Measurements from ENCODE around the gene CACNG8. TPM values are rescaled to one million over a fixed set of nuclear protein-coding genes. Genes with fewer than 3 reads are reported as not detected.

CACNG8 gene
- total RNA-seq, 4 donors from 2014 or later, result under 0.01 TPM; not detected in 3

DNA sequence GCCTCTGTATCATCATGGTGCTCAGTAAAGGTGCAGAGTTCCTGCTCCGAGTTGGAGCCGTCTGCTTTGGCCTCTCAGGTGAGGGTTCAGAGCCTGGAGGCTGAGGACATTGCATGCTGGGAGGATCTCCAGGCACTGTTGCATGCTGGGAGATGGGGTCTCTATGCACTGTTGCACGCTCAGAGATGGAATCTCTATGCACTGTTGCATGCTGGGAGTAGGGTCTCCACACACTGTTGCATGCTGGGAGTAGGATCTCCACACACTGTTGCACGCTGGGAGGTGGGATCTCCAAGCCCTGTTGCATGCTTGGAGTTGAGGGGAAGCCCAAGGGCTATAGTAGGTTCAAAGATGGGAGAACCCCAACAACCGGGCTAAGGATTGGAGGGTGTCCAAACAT lies 37.0 kb downstream of the CACNG8 start:
- TF ChIP-seq, protein P1, sequence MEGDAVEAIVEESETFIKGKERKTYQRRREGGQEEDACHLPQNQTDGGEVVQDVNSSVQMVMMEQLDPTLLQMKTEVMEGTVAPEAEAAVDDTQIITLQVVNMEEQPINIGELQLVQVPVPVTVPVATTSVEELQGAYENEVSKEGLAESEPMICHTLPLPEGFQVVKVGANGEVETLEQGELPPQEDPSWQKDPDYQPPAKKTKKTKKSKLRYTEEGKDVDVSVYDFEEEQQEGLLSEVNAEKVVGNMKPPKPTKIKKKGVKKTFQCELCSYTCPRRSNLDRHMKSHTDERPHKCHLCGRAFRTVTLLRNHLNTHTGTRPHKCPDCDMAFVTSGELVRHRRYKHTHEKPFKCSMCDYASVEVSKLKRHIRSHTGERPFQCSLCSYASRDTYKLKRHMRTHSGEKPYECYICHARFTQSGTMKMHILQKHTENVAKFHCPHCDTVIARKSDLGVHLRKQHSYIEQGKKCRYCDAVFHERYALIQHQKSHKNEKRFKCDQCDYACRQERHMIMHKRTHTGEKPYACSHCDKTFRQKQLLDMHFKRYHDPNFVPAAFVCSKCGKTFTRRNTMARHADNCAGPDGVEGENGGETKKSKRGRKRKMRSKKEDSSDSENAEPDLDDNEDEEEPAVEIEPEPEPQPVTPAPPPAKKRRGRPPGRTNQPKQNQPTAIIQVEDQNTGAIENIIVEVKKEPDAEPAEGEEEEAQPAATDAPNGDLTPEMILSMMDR (IDR thresholded peaks at IDR 0.05; ENCODE audit: low read depth), result no peak

DNA sequence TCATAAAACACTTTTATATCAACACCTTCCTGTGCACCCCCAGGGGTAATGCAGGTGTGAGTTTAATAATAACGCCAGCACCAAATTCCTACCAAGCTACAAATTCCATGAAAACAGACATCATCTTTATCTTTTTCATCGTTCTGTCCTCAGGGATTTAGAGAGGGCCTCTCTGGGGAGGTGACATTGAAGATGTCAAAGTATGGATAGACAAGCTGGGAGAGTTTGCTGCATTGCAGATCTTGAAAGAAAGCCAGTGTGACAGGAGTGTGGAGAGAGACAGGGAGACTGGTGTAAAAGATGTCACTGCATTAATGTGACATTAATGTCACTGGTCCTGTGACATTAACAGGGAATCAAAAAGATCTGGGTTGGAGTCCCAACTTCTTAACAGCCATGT lies 38.8 kb downstream of the CACNG8 start:
- TF ChIP-seq, protein P1 (IDR thresholded peaks at IDR 0.05; ENCODE audit: low read depth), result no peak

DNA sequence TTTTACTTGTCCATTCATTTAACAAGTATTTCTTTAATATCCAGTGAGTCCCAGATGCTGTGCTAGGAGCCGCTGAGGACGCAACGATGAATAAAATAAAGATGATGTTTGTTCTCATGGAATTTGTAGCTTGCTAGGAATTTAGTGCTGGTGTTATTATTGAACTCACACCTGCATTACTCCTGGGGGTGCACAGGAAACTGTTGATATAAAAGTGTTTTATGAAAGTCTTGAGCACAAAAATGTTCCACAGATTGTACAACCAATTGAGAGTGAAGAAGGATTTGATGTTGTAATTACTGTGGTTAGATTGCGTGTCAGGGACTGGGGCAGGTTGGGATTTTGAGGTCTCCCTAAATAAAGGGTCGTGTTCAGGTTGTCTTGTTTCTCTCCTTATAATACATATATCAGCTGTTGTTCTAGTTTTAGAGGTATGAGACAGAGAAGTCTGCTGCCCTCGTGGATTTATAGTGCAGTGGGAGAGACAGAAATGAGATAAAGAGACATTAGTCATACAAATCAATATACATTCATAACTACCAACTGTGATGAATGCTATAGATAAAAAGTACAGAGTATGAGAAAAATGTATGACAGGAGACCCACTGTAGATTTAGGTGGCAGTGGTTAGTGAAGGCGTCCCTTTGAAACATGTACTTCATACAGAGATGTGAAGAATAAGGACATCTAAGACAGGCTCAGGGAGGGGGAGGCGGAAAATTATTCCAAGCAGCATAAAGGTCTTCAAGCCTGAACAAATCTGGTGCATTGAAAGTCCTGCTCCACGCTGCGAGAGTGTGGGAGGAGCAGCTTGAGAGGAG lies 40.0 kb downstream of the CACNG8 start:
- TF ChIP-seq, protein P1 (IDR thresholded peaks at IDR 0.05; ENCODE audit: low read depth), result no peak

DNA sequence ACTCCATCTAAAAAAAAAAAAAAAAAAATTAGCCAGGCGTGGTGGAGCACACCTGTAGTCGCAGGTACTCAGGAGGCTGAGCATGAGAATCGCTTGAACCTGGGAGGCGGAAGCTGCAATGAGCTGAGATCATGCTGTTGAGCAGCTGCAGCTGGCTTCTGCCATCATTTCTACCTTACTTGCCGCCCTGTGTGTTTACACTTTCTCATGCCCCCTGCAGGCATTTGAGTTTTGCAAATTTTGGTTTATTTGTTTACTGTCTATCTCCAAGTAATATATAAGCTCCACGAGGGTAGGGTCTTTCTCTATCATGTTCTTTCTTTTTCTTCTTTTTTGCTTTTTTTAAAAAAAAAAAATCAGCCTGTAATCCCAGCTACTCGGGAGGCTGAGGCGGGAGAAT lies 46.7 kb downstream of the CACNG8 start:
- TF ChIP-seq, protein P1 (IDR thresholded peaks at IDR 0.05; ENCODE audit: low read depth), result no peak

DNA sequence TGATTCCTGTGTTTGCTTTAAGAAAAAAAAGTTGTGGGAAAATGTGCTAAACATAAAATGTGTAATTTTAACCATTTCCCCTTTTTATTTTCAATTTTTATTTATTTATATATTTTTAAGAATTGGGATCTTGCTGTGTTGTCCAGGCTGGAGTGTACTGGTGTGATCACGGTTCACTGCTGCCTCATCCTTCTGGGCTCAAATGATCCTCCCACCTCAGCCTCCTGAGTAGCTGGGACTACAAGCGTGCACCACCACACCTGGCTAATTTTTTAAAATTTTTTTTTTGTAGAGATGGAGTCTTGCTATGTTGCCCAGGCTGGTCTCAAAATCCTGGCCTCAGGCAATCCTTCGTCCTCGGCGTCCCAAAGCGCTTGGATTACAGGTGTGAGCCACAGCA lies 47.7 kb downstream of the CACNG8 start:
- TF ChIP-seq, protein P1 (IDR thresholded peaks at IDR 0.05; ENCODE audit: low read depth), result no peak

DNA sequence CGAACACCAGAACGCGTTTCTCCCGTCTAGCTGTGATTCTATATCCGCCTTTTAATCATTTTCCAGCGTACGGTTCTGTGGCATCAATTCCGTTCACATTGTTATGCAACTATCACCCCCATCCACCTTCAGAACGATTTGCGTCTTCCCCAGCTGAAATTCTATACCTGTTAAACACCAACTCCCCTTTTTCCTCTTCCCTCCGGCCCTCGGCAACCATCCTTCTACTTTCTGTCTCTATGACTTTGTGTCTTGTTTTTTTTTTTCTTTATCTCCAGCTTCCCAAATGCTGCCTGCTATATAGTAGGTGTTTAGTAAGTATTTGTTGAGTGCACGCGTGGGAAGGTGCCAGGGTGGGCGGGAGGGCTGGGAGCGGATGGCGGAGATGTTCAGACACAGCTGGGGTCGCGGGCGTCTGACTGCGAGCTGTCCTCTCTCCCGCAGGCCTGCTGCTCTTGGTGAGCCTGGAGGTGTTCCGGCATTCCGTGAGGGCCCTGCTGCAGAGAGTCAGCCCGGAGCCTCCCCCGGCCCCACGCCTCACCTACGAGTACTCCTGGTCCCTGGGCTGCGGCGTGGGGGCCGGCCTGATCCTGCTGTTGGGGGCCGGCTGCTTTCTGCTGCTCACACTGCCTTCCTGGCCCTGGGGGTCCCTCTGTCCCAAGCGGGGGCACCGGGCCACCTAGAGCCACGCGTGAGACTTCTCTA lies 48.9 kb downstream of the CACNG8 start:
- TF ChIP-seq, protein P1 (IDR thresholded peaks at IDR 0.05; ENCODE audit: low read depth), result no peak

DNA sequence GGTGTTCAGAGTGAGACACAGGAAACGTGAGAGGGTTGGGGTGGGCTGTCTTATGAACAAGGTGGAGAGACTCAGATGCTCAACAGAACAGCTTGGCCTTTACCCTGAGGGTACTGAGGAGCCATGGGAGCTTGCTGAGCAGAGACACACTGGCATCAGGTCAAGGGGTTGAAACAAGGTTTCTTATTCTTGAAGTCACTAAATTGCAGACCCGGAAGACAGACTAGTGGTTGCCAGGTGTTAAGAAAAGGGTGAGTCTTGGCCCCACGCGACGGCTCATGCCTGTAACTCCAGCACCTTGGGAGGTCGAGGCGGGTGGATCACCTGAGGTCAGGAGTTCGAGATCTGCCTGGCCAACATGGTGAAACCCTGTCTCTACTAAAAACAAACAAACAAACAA lies 51.1 kb downstream of the CACNG8 start:
- TF ChIP-seq, protein P1 (IDR thresholded peaks at IDR 0.05; ENCODE audit: low read depth), result no peak

Data from subcutaneous adipose tissue (tissue), 4 donors.